GM06990 (cell line): Measurements from ENCODE around the gene FTSJ3.

Experiments
- DNase-seq: peaks from one replicate; pipeline ENCODE4 v3.0.0-alpha.2; 2011; ENCODE audit not compliant: insufficient read length; ENCODE audit errors: extremely low read depth
- H3K27me3 ChIP-seq: replicated peaks from 2 replicates; pipeline ENCODE4 v1.6.0; 2011; ENCODE audit warnings: low read length; ENCODE audit not compliant: control insufficient read depth, insufficient read depth
- H3K36me3 ChIP-seq: 2 replicates; pipeline ENCODE4 v1.5.1; 2011; ENCODE audit warnings: low read length; ENCODE audit not compliant: control insufficient read depth, insufficient read depth
- H3K4me3 ChIP-seq: replicated peaks from 2 replicates; pipeline ENCODE4 v1.5.1; 2011; ENCODE audit warnings: low read depth, mild to moderate bottlenecking, control low read depth, low read length
- CTCF ChIP-seq: IDR thresholded peaks from 2 replicates; pipeline ENCODE4 v1.5.1; 2011; ENCODE audit warnings: low read length, control low read depth, mild to moderate bottlenecking, inconsistent platforms; ENCODE audit not compliant: insufficient read depth, poor library complexity, severe bottlenecking

FTSJ3 gene

GRCh38 chr17:63842540-63843386 is 15.3 kb upstream of the FTSJ3 start, which contains the start of gene SMARCD2:
TSS of gene SMARCD2 (minus strand) at chr17:63842685. CDS start at chr17:63842674, 11 bp downstream.
- peak within 1 kb of the TSS; percentile 89 for H3K4me3 ChIP-seq
- H3K27me3 ChIP-seq, result no peaks in the 10 kb centered on the region
- DNase-seq, result peak; percentile 99
- H3K36me3 ChIP-seq, result peaks cover 2% of the 10 kb centered on the region; the same call in 1 of the 2 replicates
- no peak for TF ChIP-seq CTCF

- peaks cover 6% of the 10 kb centered on the region for H3K36me3 ChIP-seq
- DNase-seq, result no peak
- H3K4me3 ChIP-seq, result peak overlapping the region; percentile 89
- no peaks in the 10 kb centered on the region for H3K27me3 ChIP-seq
- TF ChIP-seq CTCF, result no peak
These were observed 14.7 kb upstream of the FTSJ3 start for GRCh38 chr17:63842173-63842539.

DNA sequence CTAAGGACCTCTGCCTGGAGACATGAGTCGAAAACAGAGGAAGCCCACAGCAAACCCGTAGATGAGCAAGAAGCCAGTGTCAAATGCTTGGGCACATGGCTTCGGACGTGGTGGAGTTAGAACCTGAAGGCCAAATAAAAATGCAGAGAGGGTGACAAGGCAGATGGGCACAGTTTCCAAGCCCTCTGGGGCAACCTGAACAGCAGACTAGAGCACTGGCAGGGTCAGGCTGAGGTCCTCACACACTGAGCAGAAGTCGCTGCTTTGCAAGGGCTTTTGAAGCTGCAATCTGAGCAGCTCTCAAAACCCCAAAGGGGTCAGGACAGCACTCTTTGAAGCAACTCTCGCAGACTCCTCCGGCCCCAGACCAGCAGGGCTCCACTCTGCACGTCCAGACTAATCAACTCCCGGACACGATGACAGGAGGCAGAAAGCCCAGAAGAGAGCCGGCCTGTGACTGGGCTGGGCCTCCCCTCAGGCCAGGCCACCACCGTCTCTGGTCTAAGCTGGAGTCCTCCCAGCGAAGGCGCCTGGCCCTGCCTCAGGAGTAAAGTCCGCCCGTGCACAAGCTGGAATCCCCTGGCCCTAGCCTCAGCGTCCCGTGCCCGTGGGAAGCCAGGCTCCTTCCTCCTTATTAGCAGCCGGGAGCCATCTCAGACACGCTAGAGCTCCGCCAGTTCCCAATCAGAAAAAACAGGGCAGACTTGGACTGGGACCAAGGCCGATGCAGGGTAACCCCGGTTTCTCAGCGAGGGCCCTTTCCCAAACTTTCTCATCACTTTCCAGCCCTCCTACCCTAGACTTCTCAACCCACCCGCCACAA is 14.1 kb upstream of the FTSJ3 start:
- TF ChIP-seq CTCF, result no peak
- Histone ChIP-seq H3K27me3 (no peaks in the 10 kb centered on the region), H3K4me3 (peak overlapping the region; percentile 89), H3K36me3 (peaks cover 10% of the 10 kb centered on the region)
- peak; percentile 53 for DNase-seq

DNA sequence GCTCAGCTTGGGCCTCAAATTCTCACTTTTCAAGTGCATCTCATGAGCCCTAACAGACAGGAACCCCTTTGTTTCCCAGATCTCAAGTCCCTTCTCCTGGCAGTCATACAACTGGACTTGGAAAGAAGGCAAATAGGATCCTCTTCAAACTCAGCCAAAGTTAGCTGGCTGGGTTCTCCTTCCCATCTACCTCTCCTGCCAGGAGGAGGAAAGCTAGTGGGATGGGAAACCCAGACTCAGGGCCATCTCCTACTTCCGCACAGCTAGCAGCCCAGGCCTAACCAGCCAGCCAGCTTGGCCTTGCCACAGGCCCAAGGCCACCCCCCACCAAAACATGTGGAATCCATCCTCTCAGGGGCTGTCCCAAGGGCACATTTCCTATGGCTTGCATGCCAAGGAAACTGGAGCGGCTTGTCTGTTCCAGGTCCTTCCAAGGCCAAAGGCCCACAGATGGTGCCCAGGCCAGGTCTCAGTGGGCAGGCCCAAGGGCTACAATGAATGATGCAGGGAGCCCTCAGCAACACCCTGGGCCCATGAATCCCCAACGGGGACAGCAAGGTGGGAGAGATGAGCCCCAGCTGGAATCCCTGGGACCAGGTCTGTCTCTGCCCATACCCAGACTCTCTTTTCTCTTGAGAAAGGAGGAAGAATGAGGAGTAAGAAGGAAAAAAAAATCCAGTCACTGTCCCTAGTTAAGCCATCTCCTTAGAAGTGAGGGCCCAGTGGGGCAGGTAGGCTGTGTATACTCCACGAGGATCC is 13.3 kb upstream of the FTSJ3 start:
- DNase-seq, result no peak
- peak overlapping the region; percentile 89 for H3K4me3 ChIP-seq
- no peak for TF ChIP-seq CTCF
- H3K27me3 ChIP-seq, result no peaks in the 10 kb centered on the region
- H3K36me3 ChIP-seq, result peaks cover 12% of the 10 kb centered on the region

GRCh38 chr17:63838631-63839171 is 11.2 kb upstream of the FTSJ3 start:
- DNase-seq, result no peak
- no peak overlapping the region for H3K4me3 ChIP-seq
- no peaks in the 10 kb centered on the region for H3K27me3 ChIP-seq
- TF ChIP-seq CTCF, result no peak
- peaks cover 21% of the 10 kb centered on the region for H3K36me3 ChIP-seq
